Tibial nerve (tissue), 4 donors: Measurements from ENCODE around the gene SLCO4C1.

Experiments used
- CTCF ChIP-seq, 5 experiments: fragments of 200-600 bp in 3 of 5; fragments of 450-650 bp in 2 of 5; sonication (generic) in 3 of 5; IDR thresholded peaks; one replicate each; pipeline ENCODE4 v1.5.1; 2016 to 2019; ENCODE audit warnings: antibody characterized with exemption in 5 of 5, mild to moderate bottlenecking in 3 of 5, moderate library complexity in 2 of 5
- EP300 ChIP-seq, 2 donors: sonication (generic); formaldehyde crosslinking; IDR thresholded peaks; one replicate each; pipeline ENCODE4 v1.6.1; 2017; ENCODE audit warnings: antibody characterized with exemption in 2 of 2, mild to moderate bottlenecking in 1 of 2
- POLR2A ChIP-seq, 2 donors: fragments of 450-650 bp; IDR thresholded peaks; one replicate each; pipeline ENCODE4 v1.6.1; 2017; ENCODE audit warnings: antibody characterized with exemption in 2 of 2, mild to moderate bottlenecking in 2 of 2, moderate library complexity in 2 of 2

GRCh38 chr5:102196481-102196880, 99.6 kb downstream of the SLCO4C1 start:
- TF ChIP-seq CTCF (IDR thresholded peaks at IDR 0.05): no peak
- TF ChIP-seq POLR2A (IDR thresholded peaks at IDR 0.05): no peak
- TF ChIP-seq EP300 (IDR thresholded peaks at IDR 0.05): no peak
